HUES6 (cell line): ENCODE data around the gene GABRA5.

Experiments
- H3K27ac ChIP-seq: 2 replicates; pipeline ENCODE4 v1.7.0; 2013; ENCODE audit warnings: low read depth, mild to moderate bottlenecking, low read length, inconsistent platforms
- H3K27me3 ChIP-seq: 2 replicates; pipeline ENCODE4 v1.6.1; 2013; ENCODE audit warnings: low read length; ENCODE audit not compliant: control insufficient read depth, insufficient read depth
- H3K36me3 ChIP-seq: 2 replicates; pipeline ENCODE4 v1.6.1; 2013; ENCODE audit warnings: low read length; ENCODE audit not compliant: control insufficient read depth, insufficient read depth
- H3K4me1 ChIP-seq: 2 replicates; pipeline ENCODE4 v1.6.1; 2013; ENCODE audit warnings: low read length; ENCODE audit not compliant: control insufficient read depth, insufficient read depth
- H3K4me3 ChIP-seq: 2 replicates; pipeline ENCODE4 v1.5.1; 2013; ENCODE audit warnings: low read depth, low read length
- H3K9ac ChIP-seq: one replicate; pipeline ENCODE4 v1.6.1; 2013; ENCODE audit warnings: mild to moderate bottlenecking, low read length
- H3K9me3 ChIP-seq: 2 replicates; pipeline ENCODE4 v1.6.1; 2013; ENCODE audit warnings: low read depth, low read length; ENCODE audit not compliant: control insufficient read depth, insufficient read depth

GABRA5 gene

GRCh38 chr15:26879706-26880105, 12.8 kb downstream of the GABRA5 start:
- H3K9me3 ChIP-seq, result no peaks in the 10 kb centered on the region
- 0 out of 2 replicates have a peak, but pooled peaks cover 2% of the 10 kb centered on the region for H3K36me3 ChIP-seq
- H3K4me1 ChIP-seq, result no peaks in the 10 kb centered on the region

DNA sequence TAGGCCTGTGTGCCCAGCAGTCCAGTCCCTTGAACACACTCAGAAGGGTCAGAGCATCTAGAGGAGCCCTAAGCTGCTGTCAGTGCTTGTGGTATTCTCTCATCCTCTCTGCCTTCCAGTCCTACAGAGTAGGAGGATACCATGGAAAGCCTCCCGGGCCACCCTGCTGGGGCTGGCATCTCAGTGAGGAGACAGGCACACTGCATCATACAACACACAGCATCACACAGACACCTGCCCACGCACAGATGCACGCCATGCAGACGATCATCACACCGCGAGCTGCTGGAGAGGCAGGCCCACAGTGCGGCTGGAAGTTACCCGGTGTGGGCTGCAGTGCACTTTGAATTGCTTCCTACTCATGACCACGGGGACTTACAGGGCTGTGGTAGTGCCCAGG, 15.2 kb downstream of the GABRA5 start:
- no peak overlapping the region for H3K27ac ChIP-seq
- no peaks in the 10 kb centered on the region for H3K4me1 ChIP-seq
- no peaks in the 10 kb centered on the region for H3K27me3 ChIP-seq

More at GRCh38 chr15:26879706-26880105, 12.8 kb downstream of the GABRA5 start:
- no peak overlapping the region for H3K9ac ChIP-seq
- H3K27me3 ChIP-seq, result no peaks in the 10 kb centered on the region
- H3K4me3 ChIP-seq, result no peak overlapping the region
- no peak overlapping the region for H3K27ac ChIP-seq

GRCh38 chr15:26882616-26883365, 15.9 kb downstream of the GABRA5 start:
- H3K36me3 ChIP-seq, result 0 out of 2 replicates have a peak, but pooled peaks cover 2% of the 10 kb centered on the region
- H3K9ac ChIP-seq, result no peak overlapping the region
- no peak overlapping the region for H3K4me3 ChIP-seq
- no peaks in the 10 kb centered on the region for H3K9me3 ChIP-seq
- no peak overlapping the region for H3K27ac ChIP-seq
- no peaks in the 10 kb centered on the region for H3K27me3 ChIP-seq
- H3K4me1 ChIP-seq, result no peaks in the 10 kb centered on the region

More for the DNA sequence above, 15.2 kb downstream of the GABRA5 start:
- H3K36me3 ChIP-seq, result 0 out of 2 replicates have a peak, but pooled peaks cover 2% of the 10 kb centered on the region
- H3K9me3 ChIP-seq, result no peaks in the 10 kb centered on the region
- H3K4me3 ChIP-seq, result no peak overlapping the region
- no peak overlapping the region for H3K9ac ChIP-seq

- H3K9ac ChIP-seq, result no peak overlapping the region
- H3K27me3 ChIP-seq, result no peaks in the 10 kb centered on the region
- 0 out of 2 replicates have a peak, but pooled peaks cover 2% of the 10 kb centered on the region for H3K36me3 ChIP-seq
- H3K27ac ChIP-seq, result no peak overlapping the region
- no peak overlapping the region for H3K4me3 ChIP-seq
- no peaks in the 10 kb centered on the region for H3K9me3 ChIP-seq
- no peaks in the 10 kb centered on the region for H3K4me1 ChIP-seq
Observed at GRCh38 chr15:26883466-26883865, 16.6 kb downstream of the GABRA5 start.

- Histone ChIP-seq H3K4me3 (no peak overlapping the region), H3K9ac (no peak overlapping the region), H3K27ac (no peak overlapping the region)
Observed at GRCh38 chr15:26886566-26886965, 19.7 kb downstream of the GABRA5 start.

GRCh38 chr15:26887926-26888666, 21.2 kb downstream of the GABRA5 start:
- Histone ChIP-seq H3K27me3 (no peaks in the 10 kb centered on the region), H3K4me3 (no peak overlapping the region), H3K9ac (no peak overlapping the region), H3K36me3 (0 out of 2 replicates have a peak, but pooled peaks cover 2% of the 10 kb centered on the region), H3K9me3 (no peaks in the 10 kb centered on the region), H3K27ac (no peak overlapping the region), H3K4me1 (peaks cover 6% of the 10 kb centered on the region)

More at GRCh38 chr15:26886566-26886965, 19.7 kb downstream of the GABRA5 start:
- Histone ChIP-seq H3K36me3 (0 out of 2 replicates have a peak, but pooled peaks cover 2% of the 10 kb centered on the region), H3K27me3 (no peaks in the 10 kb centered on the region), H3K4me1 (peaks cover 1% of the 10 kb centered on the region), H3K9me3 (no peaks in the 10 kb centered on the region)

- H3K9me3 ChIP-seq, result no peaks in the 10 kb centered on the region
- H3K4me1 ChIP-seq, result peaks cover 6% of the 10 kb centered on the region
- H3K36me3 ChIP-seq, result no peaks in the 10 kb centered on the region
- no peak overlapping the region for H3K9ac ChIP-seq
- no peak overlapping the region for H3K27ac ChIP-seq
- no peaks in the 10 kb centered on the region for H3K27me3 ChIP-seq
- H3K4me3 ChIP-seq, result no peak overlapping the region
Observed at GRCh38 chr15:26888761-26889160, 21.9 kb downstream of the GABRA5 start.

DNA sequence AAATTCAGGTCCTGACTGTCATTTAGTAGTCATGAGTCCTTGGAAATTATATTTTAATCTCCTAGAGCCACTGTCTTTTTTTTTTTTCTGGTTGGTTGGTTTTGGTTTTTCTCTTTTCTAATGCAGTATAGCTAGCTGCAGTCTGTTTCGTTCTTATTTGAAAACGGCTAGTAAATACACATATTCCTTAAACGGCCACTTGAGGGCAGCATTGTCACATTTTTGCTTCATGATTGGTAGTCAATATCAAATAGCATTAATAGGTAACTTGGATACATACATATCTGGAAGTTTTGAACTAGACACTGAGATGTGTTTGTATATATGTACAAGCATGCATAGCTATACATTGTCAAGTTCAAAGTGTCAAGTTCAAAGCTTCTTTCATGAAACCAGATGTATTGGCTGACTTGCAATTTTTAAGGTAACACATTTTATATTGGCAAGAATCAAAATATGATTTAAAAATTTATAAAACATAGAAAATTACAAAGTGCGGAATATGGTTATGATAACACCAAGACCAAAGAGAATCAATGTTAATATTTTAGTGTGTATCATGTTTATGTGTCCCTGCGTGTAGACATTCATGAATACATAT, 22.5 kb downstream of the GABRA5 start:
- Histone ChIP-seq H3K9ac (no peak overlapping the region), H3K4me3 (no peak overlapping the region), H3K36me3 (no peaks in the 10 kb centered on the region), H3K9me3 (no peaks in the 10 kb centered on the region), H3K27ac (no peak overlapping the region), H3K4me1 (peaks cover 6% of the 10 kb centered on the region), H3K27me3 (no peaks in the 10 kb centered on the region)

- Histone ChIP-seq H3K27ac (no peak overlapping the region), H3K36me3 (no peaks in the 10 kb centered on the region), H3K4me3 (no peak overlapping the region), H3K4me1 (peaks cover 6% of the 10 kb centered on the region), H3K27me3 (no peaks in the 10 kb centered on the region), H3K9ac (no peak overlapping the region), H3K9me3 (no peaks in the 10 kb centered on the region)
Observed at GRCh38 chr15:26890451-26890850, 23.6 kb downstream of the GABRA5 start.

DNA sequence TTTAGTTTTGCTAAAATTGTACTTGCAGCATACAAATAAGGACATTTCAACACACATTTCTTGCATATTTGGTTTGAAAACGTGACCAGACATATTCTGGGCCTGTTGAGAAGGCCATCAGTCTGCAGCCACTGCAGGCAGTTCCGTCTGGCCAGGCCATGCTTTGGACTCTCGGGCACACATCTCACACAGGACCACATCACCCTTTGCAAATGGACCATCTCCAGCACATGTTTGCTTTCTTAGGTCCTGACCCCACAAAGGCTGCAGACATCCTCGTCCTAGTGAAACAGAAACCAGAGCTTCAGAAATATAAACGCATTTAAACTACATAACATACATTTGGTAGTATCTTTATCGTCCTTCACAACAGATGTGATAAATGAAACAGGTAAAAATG, 24.1 kb downstream of the GABRA5 start:
- peaks cover 6% of the 10 kb centered on the region for H3K4me1 ChIP-seq
- no peak overlapping the region for H3K4me3 ChIP-seq
- H3K9ac ChIP-seq, result no peak overlapping the region
- no peaks in the 10 kb centered on the region for H3K9me3 ChIP-seq
- no peaks in the 10 kb centered on the region for H3K36me3 ChIP-seq
- no peak overlapping the region for H3K27ac ChIP-seq
- no peaks in the 10 kb centered on the region for H3K27me3 ChIP-seq
